Measurements from ENCODE around the gene ARHGAP8. TPM values are rescaled to one million over a fixed set of nuclear protein-coding genes. Genes with fewer than 3 reads are reported as not detected.

The ARHGAP8 gene
- total and polyA plus RNA-seq, 2 experiments from 2014 or later, result 24.0 to 50.4 TPM

GRCh38 chr22:44753189-44754042 lies 1.0 kb downstream of the ARHGAP8 start:
- no peaks in the 10 kb centered on the region for H3K9me2 ChIP-seq (replicated peaks; ENCODE audit: insufficient read depth)
- H2AFZ ChIP-seq, result no peak overlapping the region
- DNase-seq (ENCODE audit: low spot score), result peak; percentile 84
- peaks cover 38% of the 10 kb centered on the region for H3K4me1 ChIP-seq (ENCODE audit: insufficient read depth)
- no peaks in the 10 kb centered on the region for H3K9me3 ChIP-seq (ENCODE audit: low read depth)
- H3K4me2 ChIP-seq, result peak overlapping the region; percentile 92
- H3K4me3 ChIP-seq, result peak overlapping the region; percentile 57
- no peaks in the 10 kb centered on the region for H3K27me3 ChIP-seq
- H3K36me3 ChIP-seq (replicated peaks; ENCODE audit: insufficient read depth, low read depth), result no peaks in the 10 kb centered on the region
- WGBS (ENCODE audit: low lambda C conversion rate, missing lambda C conversion rate), result 19% methylated on average over 26 of the region's 29 CpGs
- peaks cover 30% of the 10 kb centered on the region for H3K79me2 ChIP-seq
- TF ChIP-seq EZH2phosphoT487 (IDR thresholded peaks at IDR 0.05; ENCODE audit: low read depth, severe bottlenecking, unreplicated experiment), result no peak
- TF ChIP-seq EZH2 (IDR thresholded peaks at IDR 0.05; ENCODE audit: borderline replicate concordance), result no peak
- TF ChIP-seq CTCF (IDR thresholded peaks at IDR 0.05; ENCODE audit: poor library complexity), result no peak
- H3K27ac ChIP-seq, result peak overlapping the region; percentile 94
- H4K20me1 ChIP-seq (ENCODE audit: insufficient read depth, poor library complexity, severe bottlenecking), result no peaks in the 10 kb centered on the region

- Histone ChIP-seq H3K4me3 (no peak overlapping the region), H3K4me1 (ENCODE audit: insufficient read depth) (peaks cover 48% of the 10 kb centered on the region), H2AFZ (no peak overlapping the region), H3K36me3 (replicated peaks; ENCODE audit: insufficient read depth, low read depth) (no peaks in the 10 kb centered on the region), H3K4me2 (peak overlapping the region; percentile 92), H3K9me2 (replicated peaks; ENCODE audit: insufficient read depth) (no peaks in the 10 kb centered on the region), H4K20me1 (ENCODE audit: insufficient read depth, poor library complexity, severe bottlenecking) (no peaks in the 10 kb centered on the region), H3K27me3 (no peaks in the 10 kb centered on the region), H3K27ac (peak overlapping the region; percentile 94), H3K79me2 (peaks cover 45% of the 10 kb centered on the region), H3K9me3 (ENCODE audit: low read depth) (no peaks in the 10 kb centered on the region)
- no peak for DNase-seq (ENCODE audit: low spot score)
- WGBS (ENCODE audit: low lambda C conversion rate, missing lambda C conversion rate), result 47% methylated on average over 7 of the region's 7 CpGs
- TF ChIP-seq EZH2phosphoT487 (IDR thresholded peaks at IDR 0.05; ENCODE audit: low read depth, severe bottlenecking, unreplicated experiment) (no peak), EZH2 (IDR thresholded peaks at IDR 0.05; ENCODE audit: borderline replicate concordance) (no peak), CTCF (IDR thresholded peaks at IDR 0.05; ENCODE audit: poor library complexity) (no peak)
These were observed 2.6 kb downstream of the ARHGAP8 start for GRCh38 chr22:44754998-44755397.

GRCh38 chr22:44755417-44755816 lies 3.0 kb downstream of the ARHGAP8 start:
- Histone ChIP-seq H3K9me2 (replicated peaks; ENCODE audit: insufficient read depth) (no peaks in the 10 kb centered on the region), H4K20me1 (ENCODE audit: insufficient read depth, poor library complexity, severe bottlenecking) (no peaks in the 10 kb centered on the region), H3K27ac (peak overlapping the region; percentile 94), H3K27me3 (no peaks in the 10 kb centered on the region), H3K79me2 (peaks cover 49% of the 10 kb centered on the region), H3K4me1 (ENCODE audit: insufficient read depth) (peaks cover 48% of the 10 kb centered on the region), H3K4me3 (no peak overlapping the region), H2AFZ (no peak overlapping the region), H3K4me2 (peak overlapping the region; percentile 92), H3K36me3 (replicated peaks; ENCODE audit: insufficient read depth, low read depth) (no peaks in the 10 kb centered on the region), H3K9me3 (ENCODE audit: low read depth) (no peaks in the 10 kb centered on the region)
- no peak for DNase-seq (ENCODE audit: low spot score)
- 46% methylated on average over 6 of the region's 6 CpGs for WGBS (ENCODE audit: low lambda C conversion rate, missing lambda C conversion rate)
- no peak for TF ChIP-seq EZH2phosphoT487 (IDR thresholded peaks at IDR 0.05; ENCODE audit: low read depth, severe bottlenecking, unreplicated experiment)
- no peak for TF ChIP-seq EZH2 (IDR thresholded peaks at IDR 0.05; ENCODE audit: borderline replicate concordance)
- TF ChIP-seq CTCF (IDR thresholded peaks at IDR 0.05; ENCODE audit: poor library complexity), result no peak

All from hepatocyte (in vitro differentiated cells).